Kidney (tissue), 14 donors: ENCODE measurements around the gene EN1. TPM values are rescaled to one million over a fixed set of nuclear protein-coding genes. Genes with fewer than 3 reads are reported as not detected.

Source experiments
- DNase-seq, 5 donors: peaks; one replicate each; pipeline ENCODE4 v3.0.0-alpha.2; 2013 to 2020
- FAIRE-seq: peaks from 2 replicates; lab custom pipeline; 2012; peaks lifted over from hg19 to GRCh38; lab: Jason Lieb, UNC
- H3K27ac ChIP-seq, 2 donors: one replicate each; pipeline ENCODE4 v1.7.0; 2013; ENCODE audit warnings: low read depth in 2 of 2, low read length in 2 of 2, inconsistent platforms in 1 of 2
- H3K27me3 ChIP-seq: one replicate; pipeline ENCODE4 v1.7.1; 2013; ENCODE audit warnings: low read length, inconsistent platforms; ENCODE audit not compliant: control insufficient read depth, insufficient read depth
- H3K36me3 ChIP-seq, 3 donors: one replicate each; pipeline versions ENCODE4 v1.7.0 to v1.7.1; 2013; ENCODE audit warnings: low read length in 3 of 3, control low read depth in 1 of 3, inconsistent platforms in 1 of 3; ENCODE audit not compliant: insufficient read depth in 3 of 3, control insufficient read depth in 2 of 3
- H3K4me1 ChIP-seq, 3 donors: one replicate each; pipeline versions ENCODE4 v1.7.0 to v1.7.1; 2013; ENCODE audit warnings: low read length in 3 of 3, inconsistent platforms in 1 of 3, low read depth in 1 of 3; ENCODE audit not compliant: control insufficient read depth in 2 of 3, insufficient read depth in 2 of 3
- H3K4me3 ChIP-seq, 3 donors: one replicate each; pipeline versions ENCODE4 v1.7.0 to v1.8.1; 2013; ENCODE audit warnings: low read length in 3 of 3, control low read depth in 1 of 3, inconsistent platforms in 1 of 3
- H3K9ac ChIP-seq, 3 donors: one replicate each; pipeline versions ENCODE4 v1.7.0 to v1.7.1; 2013; ENCODE audit warnings: low read length in 3 of 3, control low read depth in 1 of 3, inconsistent platforms in 1 of 3
- H3K9me3 ChIP-seq, 3 donors: one replicate each; pipeline versions ENCODE4 v1.7.0 to v1.7.1; 2013; ENCODE audit warnings: low read length in 3 of 3, control low read depth in 1 of 3, inconsistent platforms in 1 of 3; ENCODE audit not compliant: control insufficient read depth in 2 of 3, insufficient read depth in 1 of 3
- CTCF ChIP-seq: IDR thresholded peaks from 3 replicates; pipeline ENCODE4 v1.5.1; 2012; ENCODE audit warnings: mild to moderate bottlenecking, moderate library complexity, borderline replicate concordance; ENCODE audit not compliant: insufficient read depth; ENCODE audit errors: extremely low read depth
- intact Hi-C: fragments of 100-400 bp; cut with DNase I; formaldehyde crosslinking; loops from one replicate; pipeline ENCODE4 v1.11.1; 2022
- polyA plus RNA-seq: library from polyadenylated mRNA; stranded (reverse); fragments of 350-450 nt; fragmentation: Illumina TruSeq; extraction: RNeasy Lipid Tissue Mini Kit (QIAGEN cat#74804); gene quantifications from one replicate; pipeline ENCODE4 v1.2.3, GENCODE V29; 2014; ENCODE audit warnings: low read depth, low replicate concordance; ENCODE audit not compliant: insufficient read depth
- total RNA-seq: library from RNA; stranded (reverse); fragmentation: NEBNext Ultra II Directional; extraction: Animal tissue kit (Norgen Biotek cat#: 25700); gene quantifications from one replicate; pipeline ENCODE4 v1.2.1, GENCODE V29; 2021
- donor health status: control.
- donor health status: control.
- donor health status: control.
- donor health status: control.
- donor health status: control.
- donor health status: DM: yes; HTN: yes; CAD: no.
- donor health status: Normal renal cell carcinoma (clear cell type).

The EN1 gene
- total and polyA plus RNA-seq, 2 donors from 2014 or later: 0.16 TPM; not detected in 1

GRCh38 chr2:118853129-118853640 lies 5.7 kb upstream of the EN1 start:
- no peak for TF ChIP-seq CTCF

DNA sequence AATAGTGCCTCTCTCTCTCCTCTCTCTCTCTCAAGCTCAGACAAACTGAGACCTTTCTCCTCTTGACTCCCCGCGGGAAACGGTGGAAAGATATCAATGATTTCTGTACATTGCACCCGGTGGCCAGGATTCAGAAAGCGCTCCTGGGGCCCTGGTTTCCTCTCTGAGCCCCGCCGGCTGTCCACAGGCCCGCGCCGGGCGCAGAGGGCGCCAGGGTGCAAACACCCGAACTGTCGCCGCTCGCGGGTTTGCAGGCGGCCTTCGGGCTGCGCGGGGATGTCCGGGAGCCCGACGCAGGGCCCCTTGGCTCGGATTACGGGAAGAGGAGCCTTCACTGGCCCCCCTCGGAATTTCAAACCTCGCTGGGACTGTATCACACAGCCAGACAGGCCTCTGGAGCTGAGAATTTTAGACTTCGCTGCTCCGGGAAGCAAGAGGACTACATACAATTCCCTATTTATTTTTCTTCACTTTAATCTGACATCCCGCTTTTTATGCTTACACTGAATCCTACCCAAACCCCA lies 5.2 kb upstream of the EN1 start:
- peak in 2 of 5 donors; percentile 43 to 46 for DNase-seq
- peaks cover 0 to 12% (median 0%) of the 10 kb centered on the region in 3 donors for H3K4me1 ChIP-seq
- no peak overlapping the region for H3K9ac ChIP-seq
- peaks cover 75% of the 10 kb centered on the region for H3K27me3 ChIP-seq
- H3K4me3 ChIP-seq: no peak overlapping the region
- intact Hi-C loops: loop anchor here (5.0 kb wide), 1 partner anchor 625 kb away; no protein-coding TSS in a partner anchor
- H3K36me3 ChIP-seq: no peaks in the 10 kb centered on the region
- no peak for TF ChIP-seq CTCF
- no peak overlapping the region for H3K27ac ChIP-seq
- H3K9me3 ChIP-seq: no peaks in the 10 kb centered on the region
- no peak for FAIRE-seq

More at GRCh38 chr2:118853129-118853640, 5.7 kb upstream of the EN1 start:
- H3K4me1 ChIP-seq: peaks cover 0 to 12% (median 0%) of the 10 kb centered on the region in 3 donors
- H3K4me3 ChIP-seq: no peak overlapping the region
- no peak overlapping the region for H3K9ac ChIP-seq
- H3K36me3 ChIP-seq: no peaks in the 10 kb centered on the region
- intact Hi-C loops: loop anchor here (5.0 kb wide), 1 partner anchor 626 kb away; no protein-coding TSS in a partner anchor
- FAIRE-seq: no peak
- no peaks in the 10 kb centered on the region for H3K9me3 ChIP-seq
- H3K27me3 ChIP-seq: peaks cover 77% of the 10 kb centered on the region
- no peak for DNase-seq
- H3K27ac ChIP-seq: no peak overlapping the region

- no peak overlapping the region for H3K27ac ChIP-seq
- DNase-seq (peak in 2 of 5 donors; percentile 15 to 35), FAIRE-seq (no peak)
- H3K9ac ChIP-seq: no peak overlapping the region
- peaks cover 75% of the 10 kb centered on the region for H3K27me3 ChIP-seq
- no peak overlapping the region for H3K4me3 ChIP-seq
- no peaks in the 10 kb centered on the region for H3K36me3 ChIP-seq
- no peaks in the 10 kb centered on the region for H3K9me3 ChIP-seq
- peaks cover 0 to 8% (median 0%) of the 10 kb centered on the region in 3 donors for H3K4me1 ChIP-seq
- intact Hi-C loops: loop anchor here (5.0 kb wide), 1 partner anchor 624 kb away; no protein-coding TSS in a partner anchor
- no peak for TF ChIP-seq CTCF
Observed at GRCh38 chr2:118851650-118852049, 4.2 kb upstream of the EN1 start.
